Endothelial cell (in vitro differentiated cells): Measurements from ENCODE around the gene OTUD7B. TPM values are rescaled to one million over a fixed set of nuclear protein-coding genes. Genes with fewer than 3 reads are reported as not detected.

Experiments
- DNase-seq: peaks from one replicate; pipeline ENCODE4 v3.0.0; 2021; ENCODE audit warnings: low spot score
- H3K27ac Mint-ChIP-seq: one replicate; pipeline ENCODE4 v1.8.0; 2021; ENCODE audit warnings: mixed read lengths, inconsistent platforms; ENCODE audit not compliant: unreplicated experiment
- H3K27me3 Mint-ChIP-seq: one replicate; pipeline ENCODE4 v1.8.0; 2021; ENCODE audit warnings: mild to moderate bottlenecking, moderate library complexity, mixed read lengths, inconsistent platforms; ENCODE audit not compliant: unreplicated experiment
- H3K36me3 Mint-ChIP-seq: one replicate; pipeline ENCODE4 v1.8.0; 2021; ENCODE audit warnings: mild to moderate bottlenecking, low read depth, mixed read lengths, inconsistent platforms; ENCODE audit not compliant: unreplicated experiment
- H3K4me1 Mint-ChIP-seq: one replicate; pipeline ENCODE4 v1.8.0; 2021; ENCODE audit warnings: mild to moderate bottlenecking, mixed read lengths, inconsistent platforms; ENCODE audit not compliant: unreplicated experiment
- H3K4me3 Mint-ChIP-seq: one replicate; pipeline ENCODE4 v1.8.0; 2021; ENCODE audit warnings: mild to moderate bottlenecking, mixed read lengths, inconsistent platforms; ENCODE audit not compliant: unreplicated experiment
- H3K9me3 Mint-ChIP-seq: one replicate; pipeline ENCODE4 v1.8.0; 2021; ENCODE audit warnings: mixed read lengths, inconsistent platforms; ENCODE audit not compliant: unreplicated experiment
- total RNA-seq: library from RNA; stranded (reverse); fragmentation: NEBNext Ultra II Directional; extraction: Animal tissue kit (Norgen Biotek cat#: 25700); gene quantifications from one replicate; pipeline ENCODE4 v1.2.1, GENCODE V29; 2021; ENCODE audit not compliant: unreplicated experiment
- TF ChIP-seq, protein P1 (sequence below): fragments of 200-600 bp; sonication (generic); IDR thresholded peaks from one replicate; pipeline ENCODE4 v1.5.0; 2021; ENCODE audit warnings: antibody characterized with exemption; ENCODE audit not compliant: unreplicated experiment

The OTUD7B gene
- total RNA-seq, 1 donor from 2014 or later: 20.4 TPM

DNA sequence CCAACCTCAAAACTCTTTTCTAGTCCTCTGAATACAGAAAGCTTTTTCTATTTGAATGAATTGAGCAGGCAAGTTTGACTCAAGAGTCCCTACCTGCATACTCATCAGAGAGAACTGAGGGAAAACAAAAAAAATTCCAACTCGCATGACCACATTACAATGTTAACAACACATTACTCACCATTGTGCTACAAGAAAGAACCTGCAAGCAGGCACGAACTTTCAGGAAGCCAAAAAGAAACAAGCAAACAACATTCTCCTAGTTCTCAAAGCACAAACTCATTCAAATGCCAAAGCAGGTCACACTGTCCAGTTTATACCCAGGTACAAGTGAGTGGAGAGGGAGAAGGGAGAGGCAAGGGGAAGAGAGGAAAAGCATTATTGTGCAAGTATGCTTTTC lies 14.6 kb downstream of the OTUD7B start:
- TF ChIP-seq, protein P1, sequence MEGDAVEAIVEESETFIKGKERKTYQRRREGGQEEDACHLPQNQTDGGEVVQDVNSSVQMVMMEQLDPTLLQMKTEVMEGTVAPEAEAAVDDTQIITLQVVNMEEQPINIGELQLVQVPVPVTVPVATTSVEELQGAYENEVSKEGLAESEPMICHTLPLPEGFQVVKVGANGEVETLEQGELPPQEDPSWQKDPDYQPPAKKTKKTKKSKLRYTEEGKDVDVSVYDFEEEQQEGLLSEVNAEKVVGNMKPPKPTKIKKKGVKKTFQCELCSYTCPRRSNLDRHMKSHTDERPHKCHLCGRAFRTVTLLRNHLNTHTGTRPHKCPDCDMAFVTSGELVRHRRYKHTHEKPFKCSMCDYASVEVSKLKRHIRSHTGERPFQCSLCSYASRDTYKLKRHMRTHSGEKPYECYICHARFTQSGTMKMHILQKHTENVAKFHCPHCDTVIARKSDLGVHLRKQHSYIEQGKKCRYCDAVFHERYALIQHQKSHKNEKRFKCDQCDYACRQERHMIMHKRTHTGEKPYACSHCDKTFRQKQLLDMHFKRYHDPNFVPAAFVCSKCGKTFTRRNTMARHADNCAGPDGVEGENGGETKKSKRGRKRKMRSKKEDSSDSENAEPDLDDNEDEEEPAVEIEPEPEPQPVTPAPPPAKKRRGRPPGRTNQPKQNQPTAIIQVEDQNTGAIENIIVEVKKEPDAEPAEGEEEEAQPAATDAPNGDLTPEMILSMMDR: no peak
- Mint-ChIP-seq H3K27me3 (no peaks in the 10 kb centered on the region), H3K4me3 (no peak overlapping the region), H3K4me1 (peaks cover 29% of the 10 kb centered on the region), H3K9me3 (no peaks in the 10 kb centered on the region), H3K27ac (no peak overlapping the region), H3K36me3 (peaks cover 7% of the 10 kb centered on the region)
- DNase-seq: no peak

DNA sequence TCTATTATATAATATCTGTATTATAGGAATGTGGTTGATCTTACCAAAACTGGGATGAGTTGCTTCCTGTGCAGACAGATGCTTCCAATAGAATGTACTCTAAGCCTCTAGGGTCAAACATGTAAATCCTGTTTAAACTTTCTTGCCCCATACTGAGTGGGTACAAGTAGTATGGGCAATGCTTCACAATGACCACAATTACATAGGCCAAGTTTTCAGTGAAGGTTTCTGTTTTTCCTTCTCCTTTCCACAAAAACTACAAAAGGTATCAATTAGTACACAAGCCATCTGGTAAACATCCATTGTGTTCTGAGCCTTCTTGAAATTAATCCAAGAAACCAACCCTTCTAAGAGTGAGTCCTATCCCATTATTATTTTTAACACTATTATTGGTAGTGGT lies 16.8 kb downstream of the OTUD7B start:
- Mint-ChIP-seq H3K36me3 (no peaks in the 10 kb centered on the region), H3K27me3 (no peaks in the 10 kb centered on the region), H3K4me1 (peaks cover 26% of the 10 kb centered on the region), H3K27ac (no peak overlapping the region), H3K4me3 (no peak overlapping the region), H3K9me3 (no peaks in the 10 kb centered on the region)
- DNase-seq: no peak
- TF ChIP-seq, protein P1: no peak

DNA sequence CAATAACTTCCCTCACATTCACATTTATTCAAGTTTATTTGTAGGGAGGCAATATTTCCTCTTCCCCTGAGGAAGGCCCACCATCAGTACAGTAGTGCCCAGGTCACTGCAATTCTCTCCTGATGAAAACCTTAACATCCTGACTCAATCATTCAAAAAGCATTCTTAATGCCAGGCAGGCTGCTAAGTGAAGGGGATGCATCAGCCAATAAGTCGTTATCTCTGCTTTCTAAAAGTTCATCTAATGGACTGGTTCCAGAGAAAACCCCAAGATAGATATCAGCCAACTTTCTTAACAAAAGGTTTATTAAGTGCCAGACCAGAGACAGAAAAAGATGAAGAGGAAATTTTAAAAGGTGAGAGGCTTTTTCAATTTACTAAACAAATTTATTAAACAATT lies 17.3 kb downstream of the OTUD7B start:
- H3K27ac Mint-ChIP-seq: no peak overlapping the region
- H3K9me3 Mint-ChIP-seq: no peaks in the 10 kb centered on the region

DNA sequence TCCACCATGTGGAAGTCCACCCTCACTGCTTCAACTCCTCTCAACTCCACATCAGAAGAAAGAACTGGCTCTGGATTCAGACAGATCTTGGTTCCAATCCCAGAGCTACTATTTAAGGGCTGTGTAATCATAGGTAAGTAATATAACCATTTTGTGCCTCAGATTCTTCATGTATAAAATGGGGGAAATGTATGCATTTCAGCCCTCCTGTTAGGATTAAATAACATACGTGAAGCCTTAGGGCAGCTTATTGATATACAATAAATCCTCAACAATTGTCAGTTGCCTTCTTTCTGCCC lies 23.3 kb downstream of the OTUD7B start:
- DNase-seq: no peak
- Mint-ChIP-seq H3K4me3 (no peak overlapping the region), H3K27me3 (no peaks in the 10 kb centered on the region), H3K36me3 (no peaks in the 10 kb centered on the region), H3K9me3 (no peaks in the 10 kb centered on the region), H3K4me1 (peaks cover 21% of the 10 kb centered on the region), H3K27ac (no peak overlapping the region)
- TF ChIP-seq, protein P1: no peak

More for the DNA sequence above, 17.3 kb downstream of the OTUD7B start:
- H3K4me1 Mint-ChIP-seq: peaks cover 22% of the 10 kb centered on the region
- TF ChIP-seq, protein P1: no peak
- no peak for DNase-seq
- no peaks in the 10 kb centered on the region for H3K27me3 Mint-ChIP-seq
- H3K4me3 Mint-ChIP-seq: no peak overlapping the region
- no peaks in the 10 kb centered on the region for H3K36me3 Mint-ChIP-seq

DNA sequence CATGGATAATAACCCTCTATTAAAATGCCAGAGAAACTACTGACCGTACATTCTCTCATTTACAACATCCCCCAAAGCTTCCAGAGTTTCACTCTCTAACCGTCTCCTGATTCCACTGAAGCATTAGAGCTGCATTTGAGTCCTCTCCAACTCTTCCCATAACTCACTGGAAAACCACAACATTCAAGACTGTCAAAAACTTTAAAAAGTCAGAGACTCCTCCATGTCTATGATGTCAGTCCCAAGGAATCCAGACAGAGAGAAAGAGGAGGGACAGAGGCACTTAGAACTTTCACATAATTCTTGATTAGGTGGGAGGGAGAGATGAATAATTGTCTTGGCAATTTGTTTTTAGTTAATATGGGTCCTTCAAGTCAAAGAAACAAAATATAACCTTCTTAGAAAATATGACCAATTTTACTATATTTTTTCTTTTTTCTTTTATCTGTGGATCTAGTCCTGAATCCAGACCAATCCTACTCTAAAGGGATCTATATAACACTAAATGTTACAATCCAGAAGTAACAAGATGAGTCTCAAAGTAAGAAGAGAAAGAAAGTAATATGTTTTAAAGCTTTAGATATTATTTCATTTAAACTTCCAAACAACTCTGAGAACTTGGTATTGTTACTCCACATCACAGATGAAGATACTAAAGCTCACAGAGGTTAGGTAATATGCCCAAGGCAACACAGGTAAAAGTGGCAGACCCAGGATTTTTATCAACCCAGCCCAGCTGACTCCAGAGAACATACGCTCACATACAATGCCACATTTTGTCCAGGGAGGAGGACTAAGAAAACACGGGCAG lies 23.8 kb downstream of the OTUD7B start:
- no peaks in the 10 kb centered on the region for H3K27me3 Mint-ChIP-seq
- H3K4me3 Mint-ChIP-seq: no peak overlapping the region
- H3K27ac Mint-ChIP-seq: no peak overlapping the region
- TF ChIP-seq, protein P1: no peak
- DNase-seq: no peak
- H3K9me3 Mint-ChIP-seq: no peaks in the 10 kb centered on the region
- no peaks in the 10 kb centered on the region for H3K36me3 Mint-ChIP-seq
- H3K4me1 Mint-ChIP-seq: peaks cover 21% of the 10 kb centered on the region
